K562 (cell line): ENCODE measurements around the gene STT3A. TPM values are rescaled to one million over a fixed set of nuclear protein-coding genes. Genes with fewer than 3 reads are reported as not detected.

Experiments
- ARID2 ChIP-seq: fragments of 450-650 bp; IDR thresholded peaks from 2 replicates; pipeline ENCODE4 v1.6.1; 2017; ENCODE audit warnings: antibody characterized with exemption, mild to moderate bottlenecking
- BRD9 ChIP-seq: fragments of 450-650 bp; IDR thresholded peaks from 2 replicates; pipeline ENCODE4 v1.6.1; 2018; ENCODE audit warnings: low read depth; ENCODE audit not compliant: partially characterized antibody
- E2F8 ChIP-seq: fragments of 450-650 bp; IDR thresholded peaks from 2 replicates; pipeline ENCODE4 v1.7.1; 2018; ENCODE audit warnings: mild to moderate bottlenecking, low read depth; ENCODE audit not compliant: partially characterized antibody
- ELF4 ChIP-seq: fragments of 450-650 bp; formaldehyde crosslinking; IDR thresholded peaks from 2 replicates; pipeline ENCODE4 v1.4.0; 2022; ENCODE audit warnings: missing genetic modification characterization
- FOXJ3 ChIP-seq: sonication (generic); formaldehyde crosslinking; IDR thresholded peaks from 2 replicates; pipeline ENCODE4 v1.4.0; 2020; ENCODE audit warnings: mild to moderate bottlenecking, missing genetic modification reagents
- KLF1 ChIP-seq: fragments of 450-650 bp; IDR thresholded peaks from 2 replicates; pipeline ENCODE4 v1.6.1; 2016; ENCODE audit warnings: missing genetic modification characterization, missing compliant biosample characterization
- MCM7 ChIP-seq, 2 experiments: fragments of 450-650 bp; IDR thresholded peaks; 2 replicates each; pipeline ENCODE4 v1.6.1; 2016 to 2018
- MYC ChIP-seq, 2 experiments: fragments of 250-450 bp in 1 of 2; sonication (Bioruptor Pico) in 1 of 2; IDR thresholded peaks; 2 replicates each; pipeline versions ENCODE4 v1.5.1 to v1.6.1; 2012 to 2021; ENCODE audit warnings: low read depth in 2 of 2, borderline replicate concordance in 1 of 2, improper control_type of control experiment in 1 of 2, low read length in 1 of 2, mild to moderate bottlenecking in 1 of 2, moderate library complexity in 1 of 2
- NBN ChIP-seq: fragments of 450-650 bp; IDR thresholded peaks from 2 replicates; pipeline ENCODE4 v1.6.1; 2016; ENCODE audit warnings: low read depth, mild to moderate bottlenecking
- OTX1 ChIP-seq: fragments of 450-650 bp; formaldehyde crosslinking; IDR thresholded peaks from 2 replicates; pipeline ENCODE4 v1.4.0; 2022; ENCODE audit warnings: mild to moderate bottlenecking
- PHB ChIP-seq: fragments of 250-450 bp; sonication (Bioruptor Pico); IDR thresholded peaks from 2 replicates; pipeline ENCODE4 v1.5.0; 2021
- POLR2A ChIP-seq: fragments of 450-650 bp; conservative IDR thresholded peaks from 2 replicates; pipeline ENCODE4 v1.6.1; 2016
- RHOXF2B ChIP-seq: fragments of 250-450 bp; sonication (Bioruptor Pico); conservative IDR thresholded peaks from 2 replicates; pipeline ENCODE4 v1.5.1; 2021
- SMARCA5 ChIP-seq: fragments of 450-650 bp; IDR thresholded peaks from 2 replicates; pipeline ENCODE4 v1.6.1; 2016
- SNIP1 ChIP-seq: fragments of 450-650 bp; IDR thresholded peaks from 2 replicates; pipeline ENCODE4 v1.7.1; 2017; ENCODE audit warnings: low read depth, mild to moderate bottlenecking
- SUPT5H ChIP-seq: fragments of 450-650 bp; IDR thresholded peaks from 2 replicates; pipeline ENCODE4 v1.6.1; 2016
- TAL1 ChIP-seq: fragments of 450-650 bp; IDR thresholded peaks from 2 replicates; pipeline ENCODE4 v1.6.1; 2016; ENCODE audit warnings: mild to moderate bottlenecking
- TRIM25 ChIP-seq: fragments of 450-650 bp; IDR thresholded peaks from 2 replicates; pipeline ENCODE4 v1.7.0; 2016; ENCODE audit warnings: borderline replicate concordance
- WHSC1 ChIP-seq: IDR thresholded peaks from one replicate; pipeline ENCODE4 v1.6.1; 2012; ENCODE audit warnings: low read length, control low read depth, inconsistent platforms
- ZBTB2 ChIP-seq: fragments of 450-650 bp; IDR thresholded peaks from 2 replicates; pipeline ENCODE4 v1.6.1; 2016; ENCODE audit warnings: antibody characterized with exemption
- ZEB2 ChIP-seq: fragments of 450-650 bp; IDR thresholded peaks from 2 replicates; pipeline ENCODE4 v1.6.1; 2016
- ZNF146 ChIP-seq: IDR thresholded peaks from one replicate; pipeline ENCODE4 v1.6.1; 2018; ENCODE audit warnings: missing compliant biosample characterization; ENCODE audit not compliant: unreplicated experiment
- polyA plus RNA-seq, 8 experiments: library from polyadenylated mRNA; depleted of rRNA in 4 of 8; stranded (reverse) in 5 of 8; unstranded in 3 of 8; fragments of >200 nt; fragmentation: Nextera tagmentation in 2 of 8; fragmentation: Illumina TruSeq in 1 of 8; extraction: Ambion mirVana in 2 of 8; extraction: Trizol in 1 of 8; gene quantifications; 2 replicates each; pipeline versions ENCODE4 v1.2.1 to v1.2.3, GENCODE V29; 2011 to 2014; ENCODE audit warnings: inconsistent platforms in 1 of 8, missing spikeins in 1 of 8
- total RNA-seq, 7 experiments: library from RNA; depleted of rRNA in 6 of 7; stranded (reverse); fragments of >200 nt in 6 of 7; fragmentation: Illumina TruSeq in 2 of 7; extraction: Trizol in 2 of 7; gene quantifications; 2 replicates each; pipeline versions ENCODE4 v1.2.1 to v1.2.3, GENCODE V29; 2011 to 2021; ENCODE audit warnings: low replicate concordance in 1 of 7
- TF ChIP-seq, protein P1 (sequence below), 2 experiments: fragments of 450-650 bp; IDR thresholded peaks; 2 replicates each; pipeline ENCODE4 v1.6.1; 2016

Gene STT3A
- total and polyA plus RNA-seq, 9 of the 15 experiments (the other 6 are each of a cell fraction or from before 2014, with no cell fraction given), result 70.7 to 330 (median 192) TPM

DNA sequence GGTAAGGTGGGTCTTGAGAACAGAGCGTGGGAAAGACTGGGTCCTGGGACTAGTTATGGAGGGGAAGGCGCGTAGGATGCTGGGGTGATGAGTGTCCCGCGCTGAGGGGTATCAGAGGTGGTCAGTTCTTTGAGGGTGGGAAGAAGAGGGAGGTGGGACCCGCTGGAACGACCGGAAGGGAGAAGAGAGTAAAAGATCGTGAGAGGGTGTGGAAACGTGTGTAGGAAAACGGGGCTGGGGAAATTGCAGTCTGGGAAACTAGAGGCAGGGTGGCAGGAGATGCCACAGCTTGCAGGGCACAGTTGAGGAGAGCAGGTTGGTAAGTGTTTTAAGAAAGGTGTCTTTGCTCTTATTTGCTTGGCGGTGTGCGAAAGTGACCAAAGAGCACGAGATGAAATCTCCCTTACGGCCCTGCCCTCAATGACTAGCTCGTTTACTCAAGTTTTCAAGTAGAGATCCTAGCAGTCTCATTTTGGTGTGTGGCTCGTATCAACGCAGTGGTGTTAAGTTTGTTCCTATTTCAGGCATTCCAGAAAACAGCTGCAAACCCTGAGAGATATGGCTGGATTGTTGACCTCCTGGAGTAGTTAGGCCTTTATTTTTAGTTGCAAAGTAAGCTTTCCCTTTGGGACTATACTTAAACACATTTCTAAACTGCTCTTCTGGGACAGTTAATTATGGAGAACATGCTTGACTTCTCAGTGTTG is 615 bp downstream of the STT3A start (continued):
- TF ChIP-seq TRIM25 (peak; percentile 67; the same call in 1 of the 2 replicates), PHB (0 out of 2 replicates have a peak, but pooled peaks have one; percentile 5), SMARCA5 (peak; percentile 80; the same call in 1 of the 2 replicates), RHOXF2B (CRISPR knock-in tag) (no peak), WHSC1 (no peak), MCM7 (IDR thresholded peaks at IDR 0.05) (0 out of 4 replicates have a peak, but pooled peaks of 1 of the 2 experiments have one; percentile 59), NBN (peak; percentile 35; the same call in 1 of the 2 replicates), ARID2 (peak; percentile 52; the same call in 1 of the 2 replicates), POLR2A (peak; percentile 52), SNIP1 (peak; percentile 61; the same call in 1 of the 2 replicates), ZBTB2 (peak; percentile 52; the same call in 1 of the 2 replicates), BRD9 (peak; percentile 79), TAL1 (0 out of 2 replicates have a peak, but pooled peaks have one; percentile 4), E2F8 (no peak), ZNF146 (CRISPR knock-in tag) (no peak), OTX1 (CRISPR knock-in tag) (0 out of 2 replicates have a peak, but pooled peaks have one; percentile 11), MYC (IDR thresholded peaks at IDR 0.05; ENCODE audit: low read depth, low read length) (no peak), MYC (CRISPR knock-in tag; IDR thresholded peaks at IDR 0.05; ENCODE audit: borderline replicate concordance, low read depth) (0 out of 2 replicates have a peak, but pooled peaks have one; percentile 38), FOXJ3 (CRISPR knock-in tag) (no peak), SUPT5H (peak; percentile 61; the same call in 1 of the 2 replicates), ZEB2 (0 out of 2 replicates have a peak, but pooled peaks have one; percentile 41), ELF4 (CRISPR knock-in tag) (peak; percentile 51; the same call in 1 of the 2 replicates), KLF1 (tag) (0 out of 2 replicates have a peak, but pooled peaks have one; percentile 22)
- TF ChIP-seq, protein P1, sequence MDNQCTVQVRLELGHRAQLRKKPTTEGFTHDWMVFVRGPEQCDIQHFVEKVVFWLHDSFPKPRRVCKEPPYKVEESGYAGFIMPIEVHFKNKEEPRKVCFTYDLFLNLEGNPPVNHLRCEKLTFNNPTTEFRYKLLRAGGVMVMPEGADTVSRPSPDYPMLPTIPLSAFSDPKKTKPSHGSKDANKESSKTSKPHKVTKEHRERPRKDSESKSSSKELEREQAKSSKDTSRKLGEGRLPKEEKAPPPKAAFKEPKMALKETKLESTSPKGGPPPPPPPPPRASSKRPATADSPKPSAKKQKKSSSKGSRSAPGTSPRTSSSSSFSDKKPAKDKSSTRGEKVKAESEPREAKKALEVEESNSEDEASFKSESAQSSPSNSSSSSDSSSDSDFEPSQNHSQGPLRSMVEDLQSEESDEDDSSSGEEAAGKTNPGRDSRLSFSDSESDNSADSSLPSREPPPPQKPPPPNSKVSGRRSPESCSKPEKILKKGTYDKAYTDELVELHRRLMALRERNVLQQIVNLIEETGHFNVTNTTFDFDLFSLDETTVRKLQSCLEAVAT (IDR thresholded peaks at IDR 0.05), result peak; percentile 73 to 80; a peak in 3 of 4 replicates
